ENCODE data around the gene SNTG2. TPM values are rescaled to one million over a fixed set of nuclear protein-coding genes. Genes with fewer than 3 reads are reported as not detected.

The SNTG2 gene
- total and polyA plus RNA-seq, 11 donors, result 0.19 to 3.2 (median 0.93) TPM

- intact Hi-C loops (cut with DNase I), result no loop called here
- no peaks in the 10 kb centered on the region for H3K4me1 ChIP-seq
- H3K27ac ChIP-seq, result no peak overlapping the region
- no peaks in the 10 kb centered on the region for H3K36me3 ChIP-seq
- no peak for DNase-seq
- TF ChIP-seq POLR2A (IDR thresholded peaks at IDR 0.05), result no peak
- no peak for TF ChIP-seq CTCF (IDR thresholded peaks at IDR 0.05)
- H3K9me3 ChIP-seq, result peaks cover 0 to 13% (median 2%) of the 10 kb centered on the region in 12 donors
- H3K27me3 ChIP-seq, result peaks cover 0 to 5% (median 0%) of the 10 kb centered on the region in 9 donors
- no peak overlapping the region for H3K4me3 ChIP-seq
- no peak for ATAC-seq
- WGBS, 4 donors, result 56 to 72% (median 70%) methylated on average over 6 of the region's 6 CpGs
Observed at GRCh38 chr2:963876-964275, 13.2 kb downstream of the SNTG2 start.

GRCh38 chr2:964562-964961 lies 13.9 kb downstream of the SNTG2 start:
- Histone ChIP-seq H3K27ac (no peak overlapping the region), H3K27me3 (peaks cover 0 to 8% (median 0%) of the 10 kb centered on the region in 9 donors), H3K9me3 (peaks cover 0 to 19% (median 6%) of the 10 kb centered on the region in 12 donors), H3K36me3 (no peaks in the 10 kb centered on the region), H3K4me3 (no peak overlapping the region), H3K4me1 (no peaks in the 10 kb centered on the region)
- no peak for ATAC-seq
- peak in 1 of 5 donors; percentile 25 for DNase-seq
- no peak for TF ChIP-seq CTCF (IDR thresholded peaks at IDR 0.05)
- no peak for TF ChIP-seq POLR2A (IDR thresholded peaks at IDR 0.05)
- intact Hi-C loops (cut with DNase I), result no loop called here
- 76 to 82% (median 79%) methylated on average over 4 to 8 of the region's 8 CpGs for WGBS, 4 donors

DNA sequence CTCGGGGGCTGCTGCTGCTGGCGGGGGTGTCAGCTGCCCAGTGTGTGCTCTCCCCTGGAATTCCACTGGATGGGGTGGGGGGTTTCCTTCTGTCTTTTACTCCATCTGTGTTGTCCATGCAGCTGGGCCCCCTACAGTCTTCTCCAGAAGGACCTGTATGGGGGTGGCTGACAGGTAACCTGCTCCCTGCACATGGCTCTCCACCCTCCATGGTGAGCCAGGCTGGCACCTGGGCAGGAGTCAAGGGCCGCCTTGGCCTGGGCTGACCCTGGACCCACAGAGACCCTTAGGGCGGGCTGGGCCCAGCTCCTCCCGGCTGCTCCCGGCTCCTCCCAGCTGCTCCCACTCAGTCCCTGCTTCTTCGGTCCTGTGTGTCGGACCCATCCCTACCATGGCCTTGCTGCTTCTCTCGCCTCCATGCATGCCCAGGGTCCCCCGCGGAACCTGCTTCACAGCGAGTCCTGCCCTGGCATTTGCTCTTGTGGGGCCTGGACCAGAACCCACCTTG lies 15.0 kb downstream of the SNTG2 start:
- H3K9me3 ChIP-seq, result peaks cover 0 to 20% (median 6%) of the 10 kb centered on the region in 12 donors
- H3K4me1 ChIP-seq, result no peaks in the 10 kb centered on the region
- peaks cover 0 to 8% (median 0%) of the 10 kb centered on the region in 9 donors for H3K27me3 ChIP-seq
- H3K36me3 ChIP-seq, result no peaks in the 10 kb centered on the region
- TF ChIP-seq POLR2A (IDR thresholded peaks at IDR 0.05), result no peak
- no peak for TF ChIP-seq CTCF (IDR thresholded peaks at IDR 0.05)
- intact Hi-C loops (cut with DNase I), result no loop called here
- WGBS, 4 donors, result 83 to 95% (median 92%) methylated on average over 9 to 12 of the region's 12 CpGs
- H3K4me3 ChIP-seq, result no peak overlapping the region
- ATAC-seq (no peak), DNase-seq (no peak)
- no peak overlapping the region for H3K27ac ChIP-seq

DNA sequence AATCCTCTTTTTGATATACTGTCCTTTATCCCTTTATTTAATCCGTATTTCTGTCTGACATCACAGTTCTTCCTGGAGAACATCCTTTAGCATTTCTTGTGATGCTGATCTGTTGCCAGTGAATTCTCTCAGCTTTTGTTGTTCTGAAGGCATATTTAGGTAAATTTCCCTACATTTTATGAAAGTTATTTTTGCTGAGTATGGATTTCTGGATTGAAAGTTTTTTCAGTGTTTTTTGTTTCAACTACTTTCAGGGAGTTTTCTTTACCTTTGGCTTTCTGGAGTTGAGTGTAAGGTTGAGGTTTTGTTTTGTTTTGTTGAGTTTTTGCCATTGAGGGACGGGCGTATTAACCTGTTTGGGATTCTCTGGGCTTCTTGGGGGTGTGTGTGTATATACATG lies 22.5 kb downstream of the SNTG2 start:
- intact Hi-C loops (cut with DNase I), result no loop called here
- 83 to 89% (median 86%) methylated on average over 3 of the region's 3 CpGs for WGBS, 4 donors
- peaks cover 0 to 10% (median 3%) of the 10 kb centered on the region in 12 donors for H3K4me1 ChIP-seq
- DNase-seq, result no peak
- peaks cover 0 to 20% (median 6%) of the 10 kb centered on the region in 12 donors for H3K9me3 ChIP-seq
- H3K36me3 ChIP-seq, result no peaks in the 10 kb centered on the region
- no peak overlapping the region for H3K4me3 ChIP-seq
- H3K27ac ChIP-seq, result no peak overlapping the region
- peaks cover 0 to 7% (median 0%) of the 10 kb centered on the region in 9 donors for H3K27me3 ChIP-seq
- no peak for ATAC-seq
- TF ChIP-seq POLR2A (IDR thresholded peaks at IDR 0.05) (no peak), CTCF (IDR thresholded peaks at IDR 0.05) (no peak)

Data from heart left ventricle (tissue), 16 donors.